CD8-positive, alpha-beta memory T cell (primary cell): ENCODE data around the gene DDC. TPM values are rescaled to one million over a fixed set of nuclear protein-coding genes. Genes with fewer than 3 reads are reported as not detected.

Experiments used
- CTCF ChIA-PET: fragments of 350-600 bp; sonication (Branson Sonifier 250); formaldehyde crosslinking; loops from one replicate; lab custom pipeline; 2021; ENCODE audit warnings: antibody characterized with exemption; lab: Charles Lee
- POLR2A ChIA-PET: fragments of 350-600 bp; sonication (Branson Sonifier 250); formaldehyde crosslinking; loops from one replicate; lab custom pipeline; 2021; ENCODE audit warnings: antibody characterized with exemption; lab: Charles Lee
- DNase-seq, 5 donors: peaks; one replicate each; pipeline versions ENCODE4 v3.0.0 to v3.0.0-alpha.2; 2020 to 2022; ENCODE audit warnings: mixed read lengths in 1 of 5
- H3K27ac ChIP-seq: one replicate; pipeline ENCODE4 v1.7.0; 2013; ENCODE audit warnings: low read depth, mild to moderate bottlenecking, low read length, moderate library complexity
- H3K27me3 ChIP-seq: 2 replicates; pipeline ENCODE4 v1.7.0; 2013; ENCODE audit warnings: low read length, mild to moderate bottlenecking; ENCODE audit not compliant: insufficient read depth, poor library complexity, severe bottlenecking
- H3K36me3 ChIP-seq: 2 replicates; pipeline ENCODE4 v1.7.0; 2013; ENCODE audit warnings: mild to moderate bottlenecking, low read length, moderate library complexity; ENCODE audit not compliant: insufficient read depth
- H3K4me1 ChIP-seq: 2 replicates; pipeline ENCODE4 v1.7.0; 2013; ENCODE audit warnings: mild to moderate bottlenecking, low read length, moderate library complexity; ENCODE audit not compliant: insufficient read depth
- H3K4me3 ChIP-seq: 2 replicates; pipeline ENCODE4 v1.7.0; 2013; ENCODE audit warnings: mild to moderate bottlenecking, low read length
- H3K9me3 ChIP-seq: 2 replicates; pipeline ENCODE4 v1.7.0; 2013; ENCODE audit warnings: mild to moderate bottlenecking, low read length
- H3K27ac Mint-ChIP-seq, 8 donors: one replicate each; pipeline ENCODE4 v1.8.0; 2020 to 2021; ENCODE audit warnings: mixed read lengths in 8 of 8, mild to moderate bottlenecking in 6 of 8, inconsistent platforms in 3 of 8, moderate library complexity in 3 of 8
- H3K27me3 Mint-ChIP-seq, 2 donors: one replicate each; pipeline ENCODE4 v1.8.0; 2020 to 2021; ENCODE audit warnings: mixed read lengths in 2 of 2, mild to moderate bottlenecking in 1 of 2, moderate library complexity in 1 of 2
- H3K36me3 Mint-ChIP-seq, 3 donors: one replicate each; pipeline ENCODE4 v1.8.0; 2020 to 2021; ENCODE audit warnings: mixed read lengths in 3 of 3, inconsistent platforms in 1 of 3, mild to moderate bottlenecking in 1 of 3
- H3K4me1 Mint-ChIP-seq, 3 donors: one replicate each; pipeline ENCODE4 v1.8.0; 2020 to 2021; ENCODE audit warnings: mixed read lengths in 3 of 3, inconsistent platforms in 1 of 3, mild to moderate bottlenecking in 1 of 3
- H3K4me3 Mint-ChIP-seq, 7 donors: one replicate each; pipeline ENCODE4 v1.8.0; 2020 to 2021; ENCODE audit warnings: mixed read lengths in 7 of 7, mild to moderate bottlenecking in 6 of 7, moderate library complexity in 4 of 7, inconsistent platforms in 2 of 7
- H3K9me3 Mint-ChIP-seq, 5 donors: one replicate each; pipeline ENCODE4 v1.8.0; 2020 to 2022; ENCODE audit warnings: mixed read lengths in 5 of 5, mild to moderate bottlenecking in 3 of 5, moderate library complexity in 2 of 5, inconsistent platforms in 1 of 5
- polyA plus RNA-seq: library from polyadenylated mRNA; unstranded; fragments of 300-500 nt; fragmentation: Illumina TruSeq; gene quantifications from one replicate; pipeline ENCODE4 v1.2.3, GENCODE V29; 2021
- total RNA-seq, 2 experiments: library from RNA; stranded (reverse); gene quantifications; one replicate each; pipeline ENCODE4 v1.2.3, GENCODE V29; 2021

Gene DDC
- total and polyA plus RNA-seq, 3 experiments from 2014 or later = not detected

- no peaks in the 10 kb centered on the region for H3K36me3 Mint-ChIP-seq
- no peak overlapping the region for H3K27ac Mint-ChIP-seq
- ChIA-PET POLR2A (interaction anchor here (0.6 kb wide), 1 partner anchor 13 kb away, joined by 3 read pairs; no protein-coding TSS in a partner anchor), CTCF (interaction anchor here (1.4 to 2.3 kb wide), 2 partner anchors 9 to 11 kb away, joined by 3 to 7 read pairs; no protein-coding TSS in a partner anchor)
- Histone ChIP-seq H3K27ac (no peak overlapping the region), H3K27me3 (no peaks in the 10 kb centered on the region), H3K36me3 (no peaks in the 10 kb centered on the region), H3K4me1 (no peaks in the 10 kb centered on the region), H3K9me3 (no peaks in the 10 kb centered on the region), H3K4me3 (no peak overlapping the region)
- H3K4me3 Mint-ChIP-seq = no peak overlapping the region
- DNase-seq = no peak
- H3K27me3 Mint-ChIP-seq = no peaks in the 10 kb centered on the region
- H3K9me3 Mint-ChIP-seq = no peaks in the 10 kb centered on the region
- no peaks in the 10 kb centered on the region for H3K4me1 Mint-ChIP-seq
Observed at GRCh38 chr7:50428911-50429310, 136.3 kb downstream of the DDC start.

- Histone ChIP-seq H3K9me3 (no peaks in the 10 kb centered on the region), H3K4me3 (no peak overlapping the region), H3K27ac (no peak overlapping the region), H3K27me3 (no peaks in the 10 kb centered on the region), H3K36me3 (no peaks in the 10 kb centered on the region), H3K4me1 (no peaks in the 10 kb centered on the region)
- H3K9me3 Mint-ChIP-seq = no peaks in the 10 kb centered on the region
- no peaks in the 10 kb centered on the region for H3K36me3 Mint-ChIP-seq
- no peaks in the 10 kb centered on the region for H3K27me3 Mint-ChIP-seq
- POLR2A ChIA-PET = interaction anchor here (0.6 kb wide), 1 partner anchor 238 kb away, joined by 3 read pairs; no protein-coding TSS in a partner anchor
- DNase-seq = no peak
- H3K4me3 Mint-ChIP-seq = no peak overlapping the region
- H3K4me1 Mint-ChIP-seq = no peaks in the 10 kb centered on the region
- CTCF ChIA-PET = interaction anchor here (1.1 to 1.9 kb wide), 5 partner anchors 10 to 335 kb away, joined by 3 to 14 read pairs (median 3); no protein-coding TSS in a partner anchor
- H3K27ac Mint-ChIP-seq = no peak overlapping the region
Observed at GRCh38 chr7:50427518-50427917, 137.7 kb downstream of the DDC start.

- no peaks in the 10 kb centered on the region for H3K27me3 ChIP-seq
- CTCF ChIA-PET = interaction anchor here (1.2 to 1.9 kb wide), 3 partner anchors 8 to 334 kb away, joined by 3 to 14 read pairs (median 4); no protein-coding TSS in a partner anchor
Observed at GRCh38 chr7:50426280-50427045, 138.7 kb downstream of the DDC start.

GRCh38 chr7:50425318-50425717 is 139.9 kb downstream of the DDC start:
- POLR2A ChIA-PET = no interaction called here
- H3K9me3 Mint-ChIP-seq = no peaks in the 10 kb centered on the region
- no peaks in the 10 kb centered on the region for H3K27me3 Mint-ChIP-seq
- Histone ChIP-seq H3K9me3 (no peaks in the 10 kb centered on the region), H3K4me1 (no peaks in the 10 kb centered on the region), H3K4me3 (no peak overlapping the region), H3K36me3 (no peaks in the 10 kb centered on the region), H3K27me3 (no peaks in the 10 kb centered on the region), H3K27ac (no peak overlapping the region)
- no peak overlapping the region for H3K4me3 Mint-ChIP-seq
- H3K36me3 Mint-ChIP-seq = no peaks in the 10 kb centered on the region
- no peak overlapping the region for H3K27ac Mint-ChIP-seq
- no peaks in the 10 kb centered on the region for H3K4me1 Mint-ChIP-seq
- CTCF ChIA-PET = interaction anchor here (2.9 kb wide), 1 partner anchor 221 kb away, joined by 11 read pairs; no protein-coding TSS in a partner anchor
- no peak for DNase-seq

More at GRCh38 chr7:50426280-50427045, 138.7 kb downstream of the DDC start:
- Histone ChIP-seq H3K4me3 (no peak overlapping the region), H3K36me3 (no peaks in the 10 kb centered on the region), H3K4me1 (no peaks in the 10 kb centered on the region), H3K27ac (no peak overlapping the region), H3K9me3 (no peaks in the 10 kb centered on the region)
- no peak overlapping the region for H3K27ac Mint-ChIP-seq
- no peak overlapping the region for H3K4me3 Mint-ChIP-seq
- H3K36me3 Mint-ChIP-seq = no peaks in the 10 kb centered on the region
- no peaks in the 10 kb centered on the region for H3K4me1 Mint-ChIP-seq
- POLR2A ChIA-PET = no interaction called here
- no peak for DNase-seq
- no peaks in the 10 kb centered on the region for H3K9me3 Mint-ChIP-seq
- H3K27me3 Mint-ChIP-seq = no peaks in the 10 kb centered on the region

- Mint-ChIP-seq H3K27me3 (no peaks in the 10 kb centered on the region), H3K36me3 (no peaks in the 10 kb centered on the region), H3K4me3 (no peak overlapping the region), H3K4me1 (no peaks in the 10 kb centered on the region), H3K27ac (no peak overlapping the region), H3K9me3 (no peaks in the 10 kb centered on the region)
- no peak for DNase-seq
- Histone ChIP-seq H3K36me3 (no peaks in the 10 kb centered on the region), H3K27ac (no peak overlapping the region), H3K9me3 (no peaks in the 10 kb centered on the region), H3K4me3 (no peak overlapping the region), H3K27me3 (no peaks in the 10 kb centered on the region), H3K4me1 (no peaks in the 10 kb centered on the region)
- POLR2A ChIA-PET = no interaction called here
- CTCF ChIA-PET = interaction anchor here (2.9 kb wide), 1 partner anchor 220 kb away, joined by 11 read pairs; no protein-coding TSS in a partner anchor
Observed at GRCh38 chr7:50423860-50424259, 141.3 kb downstream of the DDC start.

GRCh38 chr7:50422858-50423257 is 142.3 kb downstream of the DDC start:
- Mint-ChIP-seq H3K27me3 (no peaks in the 10 kb centered on the region), H3K9me3 (no peaks in the 10 kb centered on the region), H3K27ac (peak overlapping the region in 1 of 8 donors; percentile 28), H3K4me3 (no peak overlapping the region), H3K4me1 (peaks cover 0 to 3% (median 0%) of the 10 kb centered on the region in 3 donors), H3K36me3 (no peaks in the 10 kb centered on the region)
- H3K27ac ChIP-seq = no peak overlapping the region
- no peaks in the 10 kb centered on the region for H3K4me1 ChIP-seq
- no peaks in the 10 kb centered on the region for H3K36me3 ChIP-seq
- ChIA-PET POLR2A (no interaction called here), CTCF (interaction anchor here (2.9 kb wide), 1 partner anchor 219 kb away, joined by 11 read pairs; no protein-coding TSS in a partner anchor)
- no peak for DNase-seq
- no peaks in the 10 kb centered on the region for H3K9me3 ChIP-seq
- H3K4me3 ChIP-seq = no peak overlapping the region
- no peaks in the 10 kb centered on the region for H3K27me3 ChIP-seq

- CTCF ChIA-PET = interaction anchor here (1.6 to 2.7 kb wide), 3 partner anchors 215 to 328 kb away, joined by 6 to 14 read pairs (median 8); partner anchors contain the start of gene ZPBP
- H3K27ac ChIP-seq = no peak overlapping the region
- peaks cover 8 to 12% (median 9%) of the 10 kb centered on the region in 3 donors for H3K4me1 Mint-ChIP-seq
- no peak overlapping the region for H3K4me3 Mint-ChIP-seq
- H3K36me3 Mint-ChIP-seq = no peaks in the 10 kb centered on the region
- no peaks in the 10 kb centered on the region for H3K27me3 Mint-ChIP-seq
- DNase-seq = no peak
- H3K9me3 ChIP-seq = no peaks in the 10 kb centered on the region
- POLR2A ChIA-PET = no interaction called here
- no peak overlapping the region for H3K27ac Mint-ChIP-seq
- H3K27me3 ChIP-seq = no peaks in the 10 kb centered on the region
- no peaks in the 10 kb centered on the region for H3K9me3 Mint-ChIP-seq
- peaks cover 12% of the 10 kb centered on the region for H3K4me1 ChIP-seq
- H3K36me3 ChIP-seq = no peaks in the 10 kb centered on the region
- H3K4me3 ChIP-seq = no peak overlapping the region
Observed at GRCh38 chr7:50421043-50421442, 144.2 kb downstream of the DDC start.
